Mesenchymal stem cell (in vitro differentiated cells and primary cell): ENCODE measurements around the gene MANSC1.

Experiments used
- DNase-seq: peaks from one replicate; pipeline ENCODE4 v3.0.0-alpha.2; 2013
- H2AFZ ChIP-seq: one replicate; pipeline ENCODE4 v1.6.1; 2013; ENCODE audit warnings: low read depth, mild to moderate bottlenecking, control low read depth, inconsistent platforms, low read length, moderate library complexity
- H2AK5ac ChIP-seq: 2 replicates; pipeline ENCODE4 v1.6.1; 2013; ENCODE audit warnings: low read length, moderate library complexity, mild to moderate bottlenecking, inconsistent platforms; ENCODE audit not compliant: severe bottlenecking
- H2BK120ac ChIP-seq: one replicate; pipeline ENCODE4 v1.6.1; 2013; ENCODE audit warnings: low read depth, mild to moderate bottlenecking, inconsistent platforms, low read length, moderate library complexity
- H2BK12ac ChIP-seq, 2 experiments: one replicate each; pipeline ENCODE4 v1.6.1; 2013; ENCODE audit warnings: inconsistent platforms in 2 of 2, low read length in 2 of 2, mild to moderate bottlenecking in 2 of 2, moderate library complexity in 2 of 2, control low read depth in 1 of 2
- H2BK15ac ChIP-seq: one replicate; pipeline ENCODE4 v1.6.1; 2013; ENCODE audit warnings: mild to moderate bottlenecking, low read depth, inconsistent platforms; ENCODE audit not compliant: poor library complexity, severe bottlenecking
- H2BK5ac ChIP-seq: 2 replicates; pipeline ENCODE4 v1.6.1; 2013; ENCODE audit warnings: low read depth, mild to moderate bottlenecking, low read length, control low read depth, inconsistent platforms; ENCODE audit not compliant: poor library complexity, severe bottlenecking
- H3K14ac ChIP-seq, 2 experiments: one replicate each; pipeline ENCODE4 v1.6.1; 2013; ENCODE audit warnings: inconsistent platforms in 2 of 2, low read length in 2 of 2, control low read depth in 1 of 2, mild to moderate bottlenecking in 1 of 2, moderate library complexity in 1 of 2
- H3K18ac ChIP-seq, 2 experiments: one replicate each; pipeline ENCODE4 v1.6.1; 2013; ENCODE audit warnings: inconsistent platforms in 2 of 2, low read length in 2 of 2, control low read depth in 1 of 2, low read depth in 1 of 2, mild to moderate bottlenecking in 1 of 2
- H3K23ac ChIP-seq, 2 experiments: one replicate each; pipeline ENCODE4 v1.6.1; 2013; ENCODE audit warnings: inconsistent platforms in 2 of 2, low read length in 2 of 2, mild to moderate bottlenecking in 2 of 2, moderate library complexity in 2 of 2, control low read depth in 1 of 2
- H3K27ac ChIP-seq: 2 replicates; pipeline ENCODE4 v1.5.1; 2013; ENCODE audit warnings: mild to moderate bottlenecking, moderate library complexity, low read length, control low read depth, inconsistent platforms; ENCODE audit not compliant: poor library complexity, severe bottlenecking
- H3K27me3 ChIP-seq, 2 experiments: 2 replicates each; pipeline versions ENCODE4 v1.6.1 to v1.7.0; 2013; ENCODE audit warnings: low read length in 2 of 2, mild to moderate bottlenecking in 2 of 2, moderate library complexity in 2 of 2, control low read depth in 1 of 2, inconsistent platforms in 1 of 2; ENCODE audit not compliant: control insufficient read depth in 1 of 2, insufficient read depth in 1 of 2
- H3K36me3 ChIP-seq, 2 experiments: 2 replicates each; pipeline versions ENCODE4 v1.6.1 to v1.7.0; 2013; ENCODE audit warnings: low read length in 2 of 2, control low read depth in 1 of 2, inconsistent platforms in 1 of 2, low read depth in 1 of 2, mild to moderate bottlenecking in 1 of 2; ENCODE audit not compliant: insufficient read depth in 2 of 2, control insufficient read depth in 1 of 2
- H3K4ac ChIP-seq, 2 experiments: one replicate each; pipeline ENCODE4 v1.6.1; 2013; ENCODE audit warnings: inconsistent platforms in 2 of 2, low read length in 2 of 2, mild to moderate bottlenecking in 2 of 2, moderate library complexity in 2 of 2, control low read depth in 1 of 2, low read depth in 1 of 2
- H3K4me1 ChIP-seq: 2 replicates; pipeline ENCODE4 v1.6.1; 2013; ENCODE audit warnings: low read depth, low read length, control low read depth; ENCODE audit not compliant: control insufficient read depth, insufficient read depth
- H3K4me2 ChIP-seq: 2 replicates; pipeline ENCODE4 v1.6.1; 2013; ENCODE audit warnings: low read length, mild to moderate bottlenecking, inconsistent platforms; ENCODE audit not compliant: poor library complexity, severe bottlenecking
- H3K4me3 ChIP-seq, 2 experiments: 2 replicates each; pipeline versions ENCODE4 v1.5.1 to v1.7.0; 2013; ENCODE audit warnings: low read length in 2 of 2, mild to moderate bottlenecking in 2 of 2, control low read depth in 1 of 2, low read depth in 1 of 2; ENCODE audit not compliant: insufficient read depth in 1 of 2
- H3K79me1 ChIP-seq: replicated peaks from 2 replicates; pipeline ENCODE4 v1.6.1; 2013; ENCODE audit warnings: mild to moderate bottlenecking, control low read depth, low read length, inconsistent platforms; ENCODE audit not compliant: poor library complexity, severe bottlenecking
- H3K9ac ChIP-seq: 2 replicates; pipeline ENCODE4 v1.7.0; 2013; ENCODE audit warnings: mild to moderate bottlenecking, low read length, moderate library complexity
- H3K9me3 ChIP-seq: 2 replicates; pipeline ENCODE4 v1.7.0; 2013; ENCODE audit warnings: mild to moderate bottlenecking, low read length; ENCODE audit not compliant: control insufficient read depth
- H4K8ac ChIP-seq: one replicate; pipeline ENCODE4 v1.6.1; 2013; ENCODE audit warnings: inconsistent platforms, mild to moderate bottlenecking, low read length, moderate library complexity
- H4K91ac ChIP-seq: one replicate; pipeline ENCODE4 v1.6.1; 2013; ENCODE audit warnings: mild to moderate bottlenecking, low read length, inconsistent platforms
- WGBS: methylation state at CpG from one replicate; pipeline ENCODE4 v1.1.7; 2013; ENCODE audit warnings: mixed read lengths; 5-methylcytosine and 5-hydroxymethylcytosine counted together

The MANSC1 gene

DNA sequence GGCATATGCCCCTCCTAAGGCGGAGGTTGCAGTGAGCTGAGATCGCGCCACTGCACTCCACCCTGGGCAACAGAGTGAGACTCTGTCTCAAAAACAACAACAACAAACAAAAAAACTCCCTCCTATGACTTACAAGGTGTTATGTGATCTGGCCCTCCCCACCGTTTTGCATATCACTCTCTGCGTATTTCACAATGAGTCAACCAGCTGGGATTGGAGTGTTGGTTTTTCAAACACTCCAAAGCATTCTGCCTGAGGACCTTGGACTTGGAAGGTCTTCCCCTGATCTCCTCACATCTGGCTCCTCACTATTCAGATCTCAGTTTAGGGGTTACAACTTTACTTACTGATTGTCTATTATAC is 14.0 kb downstream of the MANSC1 start:
- 90% methylated on average over 5 of the region's 5 CpGs for WGBS
- Histone ChIP-seq H4K8ac (no peak overlapping the region), H3K9ac (no peak overlapping the region), H4K91ac (no peak overlapping the region), H2BK120ac (no peak overlapping the region), H3K4me1 (peaks cover 8% of the 10 kb centered on the region), H3K79me1 (no peaks in the 10 kb centered on the region), H3K4ac (no peak overlapping the region), H2BK5ac (no peak overlapping the region), H3K4me2 (no peak overlapping the region), H2AK5ac (no peak overlapping the region), H2AFZ (no peak overlapping the region), H3K14ac (no peak overlapping the region), H2BK12ac (no peak overlapping the region), H2BK15ac (no peak overlapping the region), H3K18ac (no peak overlapping the region), H3K23ac (no peak overlapping the region), H3K27me3 (no peaks in the 10 kb centered on the region), H3K9me3 (no peaks in the 10 kb centered on the region), H3K4me3 (no peak overlapping the region), H3K27ac (no peak overlapping the region), H3K36me3 (peaks cover 0 to 4% of the 10 kb centered on the region in 2 experiments)
- peak; percentile 38 for DNase-seq

DNA sequence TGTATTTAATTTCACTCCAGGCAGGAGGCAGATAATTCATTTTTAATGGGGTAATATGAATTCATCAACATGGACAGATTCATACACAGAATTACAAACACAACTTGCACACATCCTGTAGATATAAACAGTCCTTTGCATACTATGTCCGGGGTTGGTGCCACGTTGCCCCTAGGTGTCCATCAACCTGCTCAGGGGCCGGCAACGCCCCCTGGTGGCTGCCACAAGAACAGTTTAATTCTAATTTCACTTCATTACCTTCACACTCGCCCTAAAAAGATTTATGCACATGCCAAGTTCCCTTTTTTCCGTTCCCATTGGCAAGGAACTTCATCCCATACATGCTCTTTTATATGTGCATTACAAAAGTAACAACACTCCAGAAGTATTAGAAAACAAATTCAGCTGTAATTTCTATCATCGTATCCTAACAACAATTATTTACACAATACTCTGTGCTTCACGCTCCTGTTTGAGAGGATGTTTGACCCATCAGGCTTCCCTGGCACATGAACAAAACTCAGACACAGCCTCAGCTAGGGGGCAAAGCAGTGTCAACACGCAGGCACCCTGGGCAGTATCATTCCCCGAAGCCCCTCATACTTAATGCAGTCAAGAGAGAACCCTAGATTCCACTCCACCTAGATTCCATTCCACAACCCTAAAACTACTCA is 15.5 kb downstream of the MANSC1 start:
- H3K23ac ChIP-seq = no peak overlapping the region
- H3K27me3 ChIP-seq = no peaks in the 10 kb centered on the region
- H3K27ac ChIP-seq = no peak overlapping the region
- no peak overlapping the region for H2BK15ac ChIP-seq
- H3K14ac ChIP-seq = no peak overlapping the region
- peaks cover 8% of the 10 kb centered on the region for H3K4me1 ChIP-seq
- H2AK5ac ChIP-seq = no peak overlapping the region
- DNase-seq = peak; percentile 48
- H3K9ac ChIP-seq = peak overlapping the region; percentile 3
- H4K91ac ChIP-seq = no peak overlapping the region
- no peak overlapping the region for H2BK120ac ChIP-seq
- H3K79me1 ChIP-seq = no peaks in the 10 kb centered on the region
- H3K18ac ChIP-seq = no peak overlapping the region
- H2AFZ ChIP-seq = no peak overlapping the region
- 37% methylated on average over 10 of the region's 10 CpGs for WGBS
- no peak overlapping the region for H3K4ac ChIP-seq
- H3K4me2 ChIP-seq = no peak overlapping the region
- H2BK5ac ChIP-seq = no peak overlapping the region
- no peaks in the 10 kb centered on the region for H3K9me3 ChIP-seq
- no peak overlapping the region for H2BK12ac ChIP-seq
- no peak overlapping the region for H3K4me3 ChIP-seq
- no peak overlapping the region for H4K8ac ChIP-seq
- peaks cover 0 to 4% of the 10 kb centered on the region in 2 experiments for H3K36me3 ChIP-seq

DNA sequence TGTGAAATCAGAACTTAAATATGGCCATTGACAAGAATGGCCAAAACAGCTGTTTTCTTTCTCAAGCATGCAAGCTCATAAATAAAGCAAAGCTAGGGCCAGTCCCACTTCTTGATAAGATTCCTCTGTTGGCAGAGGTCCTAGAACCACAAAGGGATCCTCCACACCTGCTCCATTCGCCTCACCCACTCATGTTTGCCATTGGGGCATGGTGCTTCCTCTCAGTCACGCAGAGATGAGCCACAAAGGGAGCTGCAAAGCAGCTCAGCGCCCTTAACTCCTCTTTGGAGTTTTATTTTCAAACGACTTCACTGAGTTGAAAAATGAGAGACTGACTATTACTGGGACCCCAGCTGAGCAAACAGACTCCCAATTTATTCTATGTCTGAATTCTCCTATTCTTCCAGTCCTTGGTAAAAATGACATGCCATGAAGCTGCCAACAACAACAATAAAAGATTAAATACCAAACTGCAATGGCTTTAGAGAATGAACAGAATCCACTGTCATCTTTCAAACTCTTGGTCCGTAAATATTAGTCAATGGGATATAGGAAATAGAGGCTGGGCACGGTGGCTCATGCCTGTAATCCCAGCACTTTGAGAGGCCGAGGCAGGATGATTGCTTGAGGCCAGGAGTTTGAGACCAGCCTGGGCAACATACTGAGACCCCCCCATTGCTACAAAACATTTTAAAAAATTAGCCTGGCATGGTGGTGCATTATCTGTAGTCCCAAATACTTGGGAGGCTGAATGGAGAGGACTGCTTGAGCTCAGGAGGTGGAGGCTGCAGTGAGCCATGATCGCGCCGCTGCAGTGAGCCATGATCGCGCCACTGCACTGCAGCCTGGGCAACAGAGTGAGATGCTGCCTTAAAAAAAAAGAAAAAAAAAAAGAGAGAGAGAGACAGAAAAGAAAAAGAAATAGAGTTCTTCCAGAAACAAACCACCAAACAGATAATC is 16.4 kb downstream of the MANSC1 start:
- no peak overlapping the region for H4K8ac ChIP-seq
- H3K9me3 ChIP-seq = no peaks in the 10 kb centered on the region
- H4K91ac ChIP-seq = no peak overlapping the region
- H2BK15ac ChIP-seq = no peak overlapping the region
- H3K4me3 ChIP-seq = no peak overlapping the region
- no peak for DNase-seq
- H3K14ac ChIP-seq = no peak overlapping the region
- peak overlapping the region in 1 of 2 experiments; percentile 69 for H2BK12ac ChIP-seq
- H2AFZ ChIP-seq = no peak overlapping the region
- H3K9ac ChIP-seq = peak overlapping the region; percentile 3
- H3K4ac ChIP-seq = no peak overlapping the region
- peaks cover 0 to under 1% of the 10 kb centered on the region in 2 experiments for H3K36me3 ChIP-seq
- H2BK5ac ChIP-seq = no peak overlapping the region
- H2BK120ac ChIP-seq = no peak overlapping the region
- no peak overlapping the region for H3K23ac ChIP-seq
- peaks cover 4% of the 10 kb centered on the region for H3K4me1 ChIP-seq
- no peak overlapping the region for H2AK5ac ChIP-seq
- no peak overlapping the region for H3K4me2 ChIP-seq
- no peaks in the 10 kb centered on the region for H3K79me1 ChIP-seq
- 88% methylated on average over 10 of the region's 12 CpGs for WGBS
- H3K27me3 ChIP-seq = no peaks in the 10 kb centered on the region
- H3K27ac ChIP-seq = no peak overlapping the region
- peak overlapping the region; percentile 17 to 42 for H3K18ac ChIP-seq

DNA sequence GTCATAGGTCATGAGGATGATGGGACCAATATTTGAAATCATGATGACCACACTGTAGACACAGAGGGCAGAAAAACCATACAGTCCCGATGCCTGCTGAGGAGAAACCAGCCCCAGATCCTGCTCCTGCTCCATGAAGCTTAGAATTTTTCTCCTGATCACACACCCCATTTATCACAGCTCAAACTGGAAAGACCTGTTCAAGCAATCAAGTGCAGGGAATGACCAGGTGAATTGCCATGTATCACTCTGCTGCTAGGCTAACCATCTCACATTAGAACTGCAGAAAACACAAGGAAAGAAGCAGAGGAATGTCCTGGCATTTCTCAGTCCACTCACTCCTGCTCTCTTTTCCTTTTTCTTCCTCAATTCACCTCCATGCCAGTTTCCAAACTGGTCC is 18.1 kb downstream of the MANSC1 start:
- Histone ChIP-seq H3K4ac (no peak overlapping the region), H3K79me1 (no peaks in the 10 kb centered on the region), H3K14ac (no peak overlapping the region), H2BK120ac (no peak overlapping the region), H2BK15ac (no peak overlapping the region), H3K23ac (no peak overlapping the region), H3K9ac (no peak overlapping the region), H2BK12ac (no peak overlapping the region), H2AFZ (no peak overlapping the region), H3K27me3 (no peaks in the 10 kb centered on the region), H3K4me2 (no peak overlapping the region), H3K4me1 (peaks cover 3% of the 10 kb centered on the region), H4K91ac (no peak overlapping the region), H3K4me3 (no peak overlapping the region), H3K9me3 (no peaks in the 10 kb centered on the region), H4K8ac (no peak overlapping the region), H3K27ac (no peak overlapping the region), H3K18ac (no peak overlapping the region), H3K36me3 (no peaks in the 10 kb centered on the region), H2BK5ac (no peak overlapping the region), H2AK5ac (no peak overlapping the region)
- WGBS = 90% methylated on average over 1 of the region's 1 CpG
- no peak for DNase-seq
